Naive thymus-derived CD4-positive, alpha-beta T cell (primary cell): Measurements from ENCODE around the gene PBX2. TPM values are rescaled to one million over a fixed set of nuclear protein-coding genes. Genes with fewer than 3 reads are reported as not detected.

ENCODE experiments used
- ATAC-seq: fragments of 150-1000 bp; cut with Tn5 transposase; 2 replicates; pipeline ENCODE4 v1.10.0; 2021; ENCODE audit warnings: mild to moderate bottlenecking, moderate library complexity
- CTCF ChIA-PET: fragments of 350-600 bp; sonication (Branson Sonifier 250); formaldehyde crosslinking; loops from one replicate; lab custom pipeline; 2021; ENCODE audit warnings: antibody characterized with exemption; lab: Charles Lee
- POLR2A ChIA-PET: fragments of 350-600 bp; sonication (Branson Sonifier 250); formaldehyde crosslinking; loops from one replicate; lab custom pipeline; 2021; ENCODE audit warnings: antibody characterized with exemption, inconsistent platforms; lab: Charles Lee
- DNase-seq, 9 donors: peaks; one replicate each; pipeline versions ENCODE4 v3.0.0 to v3.0.0-alpha.2; 2020 to 2022; ENCODE audit warnings: mixed read lengths in 1 of 9
- H3K27ac ChIP-seq: one replicate; pipeline ENCODE4 v1.7.0; 2013; ENCODE audit warnings: mild to moderate bottlenecking, low read depth, low read length, moderate library complexity
- H3K27me3 ChIP-seq, 2 donors: one replicate each; pipeline ENCODE4 v1.7.0; 2013; ENCODE audit warnings: low read length in 2 of 2, mild to moderate bottlenecking in 2 of 2, moderate library complexity in 2 of 2; ENCODE audit not compliant: control insufficient read depth in 2 of 2, insufficient read depth in 2 of 2
- H3K36me3 ChIP-seq, 3 experiments: 1 replicate in 2 of 3; 2 replicates in 1 of 3; pipeline ENCODE4 v1.7.0; 2013; ENCODE audit warnings: low read length in 3 of 3, mild to moderate bottlenecking in 3 of 3, moderate library complexity in 1 of 3; ENCODE audit not compliant: insufficient read depth in 3 of 3, control insufficient read depth in 2 of 3
- H3K4me1 ChIP-seq, 2 donors: one replicate each; pipeline ENCODE4 v1.7.0; 2013; ENCODE audit warnings: low read length in 2 of 2, mild to moderate bottlenecking in 2 of 2, moderate library complexity in 1 of 2; ENCODE audit not compliant: control insufficient read depth in 2 of 2, insufficient read depth in 2 of 2
- H3K4me3 ChIP-seq: 2 replicates; pipeline ENCODE4 v1.7.0; 2013; ENCODE audit warnings: mild to moderate bottlenecking, low read length
- H3K9me3 ChIP-seq, 3 experiments: 1 replicate in 2 of 3; 2 replicates in 1 of 3; pipeline ENCODE4 v1.7.0; 2013; ENCODE audit warnings: low read length in 3 of 3; ENCODE audit not compliant: control insufficient read depth in 2 of 3
- H3K27ac Mint-ChIP-seq, 9 donors: one replicate each; pipeline ENCODE4 v1.8.0; 2020 to 2022; ENCODE audit warnings: mixed read lengths in 9 of 9, mild to moderate bottlenecking in 8 of 9, moderate library complexity in 5 of 9, inconsistent platforms in 2 of 9
- H3K27me3 Mint-ChIP-seq, 5 donors: one replicate each; pipeline ENCODE4 v1.8.0; 2021 to 2022; ENCODE audit warnings: mixed read lengths in 5 of 5, mild to moderate bottlenecking in 1 of 5
- H3K36me3 Mint-ChIP-seq, 5 donors: one replicate each; pipeline ENCODE4 v1.8.0; 2020 to 2022; ENCODE audit warnings: mixed read lengths in 5 of 5, mild to moderate bottlenecking in 3 of 5, inconsistent platforms in 1 of 5
- H3K4me1 Mint-ChIP-seq, 7 donors: one replicate each; pipeline ENCODE4 v1.8.0; 2020 to 2022; ENCODE audit warnings: mixed read lengths in 7 of 7, mild to moderate bottlenecking in 3 of 7, inconsistent platforms in 1 of 7
- H3K4me3 Mint-ChIP-seq, 10 donors: one replicate each; pipeline ENCODE4 v1.8.0; 2020 to 2022; ENCODE audit warnings: mild to moderate bottlenecking in 10 of 10, mixed read lengths in 10 of 10, moderate library complexity in 6 of 10, inconsistent platforms in 2 of 10
- H3K9me3 Mint-ChIP-seq, 11 donors: one replicate each; pipeline ENCODE4 v1.8.0; 2020 to 2022; ENCODE audit warnings: mixed read lengths in 11 of 11, mild to moderate bottlenecking in 4 of 11, inconsistent platforms in 1 of 11, moderate library complexity in 1 of 11
- intact Hi-C, 2 donors: fragments of 100-400 bp; cut with micrococcal nuclease; formaldehyde crosslinking; loops; one replicate each; pipeline ENCODE4 v1.15.1; 2023
- microRNA-seq: library from miRNA; unstranded; fragments of <30 nt; microRNA quantifications from one replicate; pipeline ENCODE4 v1.2.0, GENCODE V29; 2022; ENCODE audit warnings: borderline microRNAs expressed
- polyA plus RNA-seq, 2 donors: library from polyadenylated mRNA; unstranded; fragments of 300-500 nt; fragmentation: Illumina TruSeq; gene quantifications; one replicate each; pipeline ENCODE4 v1.2.3, GENCODE V29; 2021
- total RNA-seq, 6 experiments: library from RNA in 5 of 6; stranded (reverse) in 5 of 6; gene quantifications; 1 replicate in 5 of 6; 2 replicates in 1 of 6; pipeline ENCODE4 v1.2.3 and lab custom pipeline; 2021 to 2026

PBX2 gene
- total and polyA plus RNA-seq, 7 experiments from 2014 or later: 2.5 to 221 (median 108) TPM

DNA sequence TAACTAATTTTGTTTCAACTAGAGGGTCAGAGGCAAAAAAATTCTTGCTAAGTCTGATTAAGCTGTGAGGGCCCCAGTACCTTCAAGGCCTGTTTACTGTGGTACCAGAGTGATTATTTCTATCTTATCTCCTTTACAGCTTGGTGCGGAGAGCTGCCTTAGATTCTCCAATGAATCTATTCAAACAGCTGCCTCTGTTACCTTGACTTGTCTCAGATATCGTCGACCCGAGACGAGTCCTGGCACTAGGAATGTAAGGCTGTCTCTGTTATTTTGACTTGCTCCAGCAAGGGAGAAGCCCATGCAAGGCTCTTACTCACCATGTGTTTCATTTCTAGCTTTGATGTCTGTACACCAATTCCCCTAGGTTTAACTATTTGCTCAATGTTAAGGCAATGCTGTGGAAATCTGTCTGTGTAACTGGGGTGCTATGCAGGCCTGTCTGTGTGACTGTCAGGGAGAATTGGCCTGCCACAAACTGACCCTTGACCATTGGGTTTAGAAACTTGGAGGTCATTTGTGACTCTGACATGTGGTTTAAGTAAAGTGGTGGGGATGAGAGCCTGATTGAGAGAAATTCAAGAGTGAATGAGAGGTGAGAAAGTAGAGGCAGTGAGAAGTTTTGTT, 49.5 kb downstream of the PBX2 start:
- H3K27ac Mint-ChIP-seq: no peak overlapping the region
- no peak overlapping the region for H3K4me3 Mint-ChIP-seq
- DNase-seq: no peak

DNA sequence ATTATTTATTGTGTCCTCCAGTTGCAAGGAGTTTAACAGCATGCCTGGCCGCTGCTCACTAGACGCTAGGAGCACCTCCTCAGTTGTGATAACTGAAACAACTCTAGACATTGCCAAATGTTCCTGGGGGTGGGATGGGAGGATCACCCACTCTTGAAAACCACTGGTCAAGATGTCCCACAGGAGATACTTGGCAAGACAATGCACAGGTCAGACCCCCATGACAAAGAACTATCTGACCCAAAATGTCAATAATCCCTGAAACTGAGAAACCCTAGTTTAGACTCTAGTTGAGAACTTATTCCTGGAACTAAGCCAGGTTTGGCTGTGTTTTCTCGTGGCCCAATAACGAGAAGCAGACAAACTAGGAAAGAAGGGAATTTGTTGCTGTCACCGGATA, 50.4 kb downstream of the PBX2 start:
- Mint-ChIP-seq H3K27me3 (peaks cover 0 to 14% (median 0%) of the 10 kb centered on the region in 5 donors), H3K4me3 (no peak overlapping the region), H3K9me3 (peaks cover 0 to 3% (median 0%) of the 10 kb centered on the region in 11 donors), H3K27ac (no peak overlapping the region), H3K36me3 (no peaks in the 10 kb centered on the region), H3K4me1 (peaks cover 0 to 9% (median 0%) of the 10 kb centered on the region in 7 donors)
- DNase-seq: no peak
- H3K27me3 ChIP-seq: no peaks in the 10 kb centered on the region
- H3K4me1 ChIP-seq: no peaks in the 10 kb centered on the region
- no peak overlapping the region for H3K4me3 ChIP-seq
- no peaks in the 10 kb centered on the region for H3K9me3 ChIP-seq
- intact Hi-C loops: no loop called here
- no peaks in the 10 kb centered on the region for H3K36me3 ChIP-seq
- ATAC-seq: no peak
- ChIA-PET CTCF (no interaction called here), POLR2A (interaction anchor here (0.9 kb wide), 1 partner anchor 13 kb away, joined by 3 read pairs; no protein-coding TSS in a partner anchor)
- no peak overlapping the region for H3K27ac ChIP-seq

More for the DNA sequence above, 49.5 kb downstream of the PBX2 start:
- peaks cover 0 to 3% (median 0%) of the 10 kb centered on the region in 11 donors for H3K9me3 Mint-ChIP-seq
- H3K36me3 ChIP-seq: no peaks in the 10 kb centered on the region
- H3K27ac ChIP-seq: no peak overlapping the region
- no peaks in the 10 kb centered on the region for H3K36me3 Mint-ChIP-seq
- no peaks in the 10 kb centered on the region for H3K27me3 ChIP-seq
- intact Hi-C loops: loop anchor here in 1 of 2 donors (10.0 kb wide), 1 partner anchor 104 kb away; no protein-coding TSS in a partner anchor
- no peak for ATAC-seq
- no peak overlapping the region for H3K4me3 ChIP-seq
- no peaks in the 10 kb centered on the region for H3K9me3 ChIP-seq
- no peaks in the 10 kb centered on the region for H3K4me1 ChIP-seq
- H3K4me1 Mint-ChIP-seq: peaks cover 0 to 9% (median 0%) of the 10 kb centered on the region in 7 donors
- ChIA-PET POLR2A (interaction anchor here (0.7 to 0.9 kb wide), 2 partner anchors 12 to 18 kb away, joined by 3 read pairs; no protein-coding TSS in a partner anchor), CTCF (interaction anchor here (0.6 to 0.9 kb wide), 2 partner anchors 52 to 61 kb away, joined by 4 read pairs; partner anchors contain the start of gene GPSM3)
- H3K27me3 Mint-ChIP-seq: peaks cover 0 to 8% (median 0%) of the 10 kb centered on the region in 5 donors

DNA sequence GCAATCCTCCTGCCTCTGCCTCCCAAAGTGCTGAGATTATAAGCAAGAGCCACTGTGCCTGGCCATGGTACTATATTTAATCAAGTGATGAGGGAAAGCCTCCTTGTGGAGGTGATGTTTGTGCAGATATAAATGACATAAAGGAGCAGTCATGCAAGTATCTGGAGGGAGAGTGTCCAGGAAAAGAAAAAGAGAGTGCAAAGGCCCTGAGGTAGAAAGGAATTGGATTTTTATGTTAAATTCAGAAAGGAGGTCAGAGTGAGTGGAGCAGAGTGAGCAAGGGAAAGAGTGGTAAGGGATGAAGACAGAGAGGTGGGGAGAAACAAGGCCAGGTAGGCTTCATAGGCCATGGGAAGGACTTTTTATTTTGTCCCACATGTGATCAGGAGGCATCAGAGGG, 52.5 kb downstream of the PBX2 start:
- H3K9me3 Mint-ChIP-seq: peaks cover 0 to 3% (median 0%) of the 10 kb centered on the region in 11 donors
- H3K27me3 Mint-ChIP-seq: peaks cover 0 to 17% (median 0%) of the 10 kb centered on the region in 5 donors
- ChIA-PET CTCF (no interaction called here), POLR2A (interaction anchor here (1.3 kb wide), 1 partner anchor 53 kb away, joined by 4 read pairs; no protein-coding TSS in a partner anchor)
- peaks cover 0 to 9% (median 0%) of the 10 kb centered on the region in 7 donors for H3K4me1 Mint-ChIP-seq
- H3K4me3 ChIP-seq: no peak overlapping the region
- H3K4me1 ChIP-seq: no peaks in the 10 kb centered on the region
- no peak overlapping the region for H3K4me3 Mint-ChIP-seq
- intact Hi-C loops: no loop called here
- H3K9me3 ChIP-seq: no peaks in the 10 kb centered on the region
- no peak overlapping the region for H3K27ac Mint-ChIP-seq
- H3K36me3 Mint-ChIP-seq: no peaks in the 10 kb centered on the region
- no peak overlapping the region for H3K27ac ChIP-seq
- no peaks in the 10 kb centered on the region for H3K27me3 ChIP-seq
- no peak for ATAC-seq
- DNase-seq: no peak
- no peaks in the 10 kb centered on the region for H3K36me3 ChIP-seq

Small RNA genes within 50 kb of the gene (microRNA-seq; reads per million reads assigned to microRNA genes)
- gene MIR6721 (not detected), gene MIR6833 (not detected)

Other genes starting within 250 kb of the PBX2 start
- gene CFB, start 244.1 kb downstream of the PBX2 start, total RNA-seq: 1 to 10 TPM in 2 of 5 experiments, under 1 TPM in 1, not detected in 2; 0.56 to 1.4 (median 1.1) TPM
- 1 to 10 TPM; 1.4 to 1.8 TPM for gene CFB, start 244.1 kb downstream of the PBX2 start, polyA plus RNA-seq
- 10 to 100 TPM; 47.5 to 71.7 (median 59.1) TPM for gene NELFE, start 231.2 kb downstream of the PBX2 start, total RNA-seq
- gene NELFE, start 231.2 kb downstream of the PBX2 start, polyA plus RNA-seq: 10 to 100 TPM; 56.5 to 76.6 TPM
- gene SKIC2, start 231.0 kb downstream of the PBX2 start, total RNA-seq: 100 to 1,000 TPM in 3 of 5 experiments, 10 to 100 TPM in 2; 85.6 to 139 (median 101) TPM
- gene SKIC2, start 231.0 kb downstream of the PBX2 start, polyA plus RNA-seq: 10 to 100 TPM; 20.1 to 23.5 TPM
- gene DXO, start 218.1 kb downstream of the PBX2 start, total RNA-seq: 10 to 100 TPM; 19.3 to 44.3 (median 35.0) TPM
- gene DXO, start 218.1 kb downstream of the PBX2 start, polyA plus RNA-seq: 10 to 100 TPM; 12.6 to 16.2 TPM
- gene C4A, start 208.1 kb downstream of the PBX2 start, total RNA-seq: 1 to 10 TPM; 3.2 to 9.0 (median 8.0) TPM
- gene C4A, start 208.1 kb downstream of the PBX2 start, polyA plus RNA-seq: not detected
- gene C4B, start 175.4 kb downstream of the PBX2 start, total RNA-seq: 1 to 10 TPM; 3.2 to 8.5 (median 8.0) TPM
- under 1 TPM in 1 of 2 donors, not detected in 1; 0.59 TPM for gene C4B, start 175.4 kb downstream of the PBX2 start, polyA plus RNA-seq
- gene CYP21A2, start 151.8 kb downstream of the PBX2 start, total RNA-seq: 1 to 10 TPM in 1 of 5 experiments, under 1 TPM in 3, not detected in 1; 0.32 to 1.1 (median 0.44) TPM
- gene CYP21A2, start 151.8 kb downstream of the PBX2 start, polyA plus RNA-seq: not detected
- 10 to 100 TPM in 4 of 5 experiments, 1 to 10 TPM in 1; 8.8 to 17.2 (median 13.1) TPM for gene TNXB, start 80.9 kb downstream of the PBX2 start, total RNA-seq
- gene TNXB, start 80.9 kb downstream of the PBX2 start, polyA plus RNA-seq: under 1 TPM in 1 of 2 donors, not detected in 1; 0.43 TPM
- gene ATF6B, start 62.0 kb downstream of the PBX2 start, total RNA-seq: 100 to 1,000 TPM; 115 to 168 (median 142) TPM
- gene ATF6B, start 62.0 kb downstream of the PBX2 start, polyA plus RNA-seq: 10 to 100 TPM; 28.0 to 29.0 TPM
- 1 to 10 TPM in 4 of 5 experiments, under 1 TPM in 1; 0.82 to 5.1 (median 3.0) TPM for gene FKBPL, start 59.9 kb downstream of the PBX2 start, total RNA-seq
- gene FKBPL, start 59.9 kb downstream of the PBX2 start, polyA plus RNA-seq: 1 to 10 TPM; 1.3 to 4.1 TPM
- gene PRRT1, start 38.3 kb downstream of the PBX2 start, total RNA-seq: 1 to 10 TPM in 4 of 5 experiments, under 1 TPM in 1; 0.31 to 7.4 (median 3.4) TPM
- gene PRRT1, start 38.3 kb downstream of the PBX2 start, polyA plus RNA-seq: 1 to 10 TPM; 2.2 to 6.2 TPM
- 10 to 100 TPM; 11.8 to 21.9 (median 15.8) TPM for gene PPT2, start 36.1 kb downstream of the PBX2 start, total RNA-seq
- 10 to 100 TPM; 14.3 to 15.7 TPM for gene PPT2, start 36.1 kb downstream of the PBX2 start, polyA plus RNA-seq
- 10 to 100 TPM in 4 of 5 experiments, 1 to 10 TPM in 1; 7.5 to 25.9 (median 17.2) TPM for gene EGFL8, start 25.6 kb downstream of the PBX2 start, total RNA-seq
- gene EGFL8, start 25.6 kb downstream of the PBX2 start, polyA plus RNA-seq: under 1 TPM; 0.30 to 0.86 TPM
- 10 to 100 TPM; 25.0 to 46.1 (median 31.6) TPM for gene AGPAT1, start 14.1 kb downstream of the PBX2 start, total RNA-seq
- gene AGPAT1, start 14.1 kb downstream of the PBX2 start, polyA plus RNA-seq: 10 to 100 TPM; 19.3 to 19.5 TPM
- gene RNF5, start 11.8 kb downstream of the PBX2 start, total RNA-seq: 10 to 100 TPM; 17.0 to 50.6 (median 40.9) TPM
- 100 to 1,000 TPM; 107 to 111 TPM for gene RNF5, start 11.8 kb downstream of the PBX2 start, polyA plus RNA-seq
- 10 to 100 TPM; 32.6 to 92.2 (median 38.0) TPM for gene AGER, start 5.9 kb downstream of the PBX2 start, total RNA-seq
- gene AGER, start 5.9 kb downstream of the PBX2 start, polyA plus RNA-seq: under 1 TPM in 1 of 2 donors, not detected in 1; 0.47 TPM
- 100 to 1,000 TPM; 268 to 325 (median 277) TPM for gene GPSM3, start 2.4 kb upstream of the PBX2 start, total RNA-seq
- gene GPSM3, start 2.4 kb upstream of the PBX2 start, polyA plus RNA-seq: 100 to 1,000 TPM; 148 to 178 TPM
- gene NOTCH4, start 33.9 kb upstream of the PBX2 start, total RNA-seq: 1 to 10 TPM in 2 of 5 experiments, under 1 TPM in 3; 0.27 to 4.7 (median 0.81) TPM
- under 1 TPM; 0.32 to 0.59 TPM for gene NOTCH4, start 33.9 kb upstream of the PBX2 start, polyA plus RNA-seq
- gene TSBP1, start 181.7 kb upstream of the PBX2 start, total RNA-seq: not detected
- gene TSBP1, start 181.7 kb upstream of the PBX2 start, polyA plus RNA-seq: not detected
- not detected for gene BTNL2, start 217.0 kb upstream of the PBX2 start, total RNA-seq
- not detected for gene BTNL2, start 217.0 kb upstream of the PBX2 start, polyA plus RNA-seq
- 100 to 1,000 TPM in 3 of 5 experiments, 10 to 100 TPM in 2; 35.4 to 679 (median 104) TPM for gene HLA-DRA, start 249.7 kb upstream of the PBX2 start, total RNA-seq
- 10 to 100 TPM in 1 of 2 donors, 1 to 10 TPM in 1; 7.8 to 11.0 TPM for gene HLA-DRA, start 249.7 kb upstream of the PBX2 start, polyA plus RNA-seq